WTC11 (cell line): ENCODE results near the gene BCAM. TPM values are rescaled to one million over a fixed set of nuclear protein-coding genes. Genes with fewer than 3 reads are reported as not detected.
A peak's percentile ranks its signal among the peaks of the same experiment; 100 is the strongest.

ENCODE experiments used
- ATAC-seq: fragments of 200-7000 bp; cut with Tn5 transposase; 2 replicates; pipeline ENCODE4 v1.10.0; 2021; ENCODE audit warnings: mild to moderate bottlenecking, moderate library complexity
- CTCF ChIA-PET: fragments of 300-600 bp; sonication (Branson Sonifier 250); formaldehyde crosslinking; loops from one replicate; lab custom pipeline; 2021; ENCODE audit warnings: antibody characterized with exemption; lab: Charles Lee
- POLR2A ChIA-PET: fragments of 350-600 bp; sonication (Branson Sonifier 250); formaldehyde crosslinking; loops from one replicate; lab custom pipeline; 2021; ENCODE audit warnings: antibody characterized with exemption; lab: Charles Lee
- DNase-seq: peaks from one replicate; pipeline ENCODE4 v3.0.0; 2021; ENCODE audit warnings: low spot score
- H3K27ac Mint-ChIP-seq: 2 replicates; pipeline ENCODE4 v1.8.0; 2021; ENCODE audit warnings: mixed read lengths
- H3K27me3 Mint-ChIP-seq: 2 replicates; pipeline ENCODE4 v1.8.0; 2021; ENCODE audit warnings: low read depth, mild to moderate bottlenecking, moderate library complexity, mixed read lengths
- H3K36me3 Mint-ChIP-seq: 2 replicates; pipeline ENCODE4 v1.8.0; 2021; ENCODE audit warnings: mixed read lengths
- H3K4me1 Mint-ChIP-seq: 2 replicates; pipeline ENCODE4 v1.8.0; 2022; ENCODE audit warnings: mixed read lengths
- H3K4me3 Mint-ChIP-seq: 2 replicates; pipeline ENCODE4 v1.8.0; 2021; ENCODE audit warnings: mild to moderate bottlenecking, moderate library complexity, mixed read lengths
- H3K9me3 Mint-ChIP-seq: 2 replicates; pipeline ENCODE4 v1.8.0; 2021; ENCODE audit warnings: mixed read lengths
- E2F1 ChIP-seq: sonication (generic); formaldehyde crosslinking; IDR thresholded peaks from 2 replicates; pipeline ENCODE4 v1.8.0; 2022; ENCODE audit warnings: mild to moderate bottlenecking, missing genetic modification reagents
- ELF4 ChIP-seq: sonication (generic); formaldehyde crosslinking; IDR thresholded peaks from 2 replicates; pipeline ENCODE4 v1.8.1; 2022; ENCODE audit warnings: low read depth, mild to moderate bottlenecking, moderate library complexity, missing genetic modification reagents
- GTF2I ChIP-seq: fragments of 250-450 bp; sonication (Bioruptor Pico); conservative IDR thresholded peaks from 2 replicates; pipeline ENCODE4 v1.4.0; 2021; ENCODE audit warnings: mild to moderate bottlenecking
- HMGXB4 ChIP-seq: sonication (generic); formaldehyde crosslinking; IDR thresholded peaks from 2 replicates; pipeline ENCODE4 v1.8.1; 2023; ENCODE audit warnings: mild to moderate bottlenecking, moderate library complexity, missing genetic modification reagents
- MXD4 ChIP-seq: fragments of 250-450 bp; sonication (Bioruptor Pico); IDR thresholded peaks from 2 replicates; pipeline ENCODE4 v1.8.0; 2021; ENCODE audit warnings: mild to moderate bottlenecking, moderate library complexity, borderline replicate concordance
- NFYB ChIP-seq: sonication (generic); formaldehyde crosslinking; conservative IDR thresholded peaks from 2 replicates; pipeline ENCODE4 v1.8.0; 2022; ENCODE audit warnings: low read depth, missing genetic modification reagents
- NR2C2 ChIP-seq: sonication (generic); formaldehyde crosslinking; IDR thresholded peaks from 2 replicates; pipeline ENCODE4 v1.8.0; 2022; ENCODE audit warnings: mild to moderate bottlenecking, missing genetic modification reagents
- RELA ChIP-seq: sonication (generic); formaldehyde crosslinking; IDR thresholded peaks from 2 replicates; pipeline ENCODE4 v1.8.1; 2022; ENCODE audit warnings: missing genetic modification reagents, mild to moderate bottlenecking, borderline replicate concordance
- STAT6 ChIP-seq: sonication (generic); formaldehyde crosslinking; conservative IDR thresholded peaks from 2 replicates; pipeline ENCODE4 v1.8.1; 2023; ENCODE audit warnings: mild to moderate bottlenecking, low read depth, missing genetic modification reagents, moderate library complexity
- TEAD4 ChIP-seq: sonication (generic); formaldehyde crosslinking; IDR thresholded peaks from 2 replicates; pipeline ENCODE4 v1.8.0; 2022; ENCODE audit warnings: mild to moderate bottlenecking, missing genetic modification reagents
- ZBTB43 ChIP-seq: sonication (generic); formaldehyde crosslinking; IDR thresholded peaks from 2 replicates; pipeline ENCODE4 v1.8.1; 2023; ENCODE audit warnings: mild to moderate bottlenecking, missing genetic modification reagents
- ZNF263 ChIP-seq: sonication (generic); formaldehyde crosslinking; IDR thresholded peaks from 2 replicates; pipeline ENCODE4 v1.8.1; 2022; ENCODE audit warnings: low read depth, mild to moderate bottlenecking, moderate library complexity, missing genetic modification reagents
- ZNF425 ChIP-seq: fragments of 250-450 bp; sonication (Bioruptor Pico); conservative IDR thresholded peaks from 2 replicates; pipeline ENCODE4 v1.9.0; 2021; ENCODE audit warnings: mild to moderate bottlenecking
- ZNF532 ChIP-seq: fragments of 250-450 bp; sonication (Bioruptor Pico); IDR thresholded peaks from 2 replicates; pipeline ENCODE4 v1.9.0; 2021; ENCODE audit warnings: mild to moderate bottlenecking, borderline replicate concordance
- total RNA-seq: library from RNA; stranded (reverse); gene quantifications from 3 replicates; pipeline ENCODE4 v1.2.3, GENCODE V29; 2021

BCAM gene
- total RNA-seq, 1 experiment from 2014 or later = 73.1 TPM

- no peak for DNase-seq
- POLR2A ChIA-PET = no interaction called here
- Mint-ChIP-seq H3K27me3 (no peaks in the 10 kb centered on the region), H3K27ac (peak overlapping the region; percentile 70; the same call in 1 of the 2 replicates)
- TF ChIP-seq E2F1 (no peak), HMGXB4 (CRISPR knock-in tag) (no peak), TEAD4 (CRISPR knock-in tag) (no peak), ZNF425 (CRISPR knock-in tag) (no peak), NFYB (CRISPR knock-in tag) (no peak), MXD4 (CRISPR knock-in tag) (no peak), ZNF532 (CRISPR knock-in tag) (no peak), NR2C2 (no peak), STAT6 (CRISPR knock-in tag) (no peak), ZBTB43 (CRISPR knock-in tag) (no peak), ZNF263 (no peak), ELF4 (no peak), GTF2I (CRISPR knock-in tag) (no peak), RELA (CRISPR knock-in tag) (no peak)
- TF ChIP-seq, all 79 proteins: peak for 0
- Mint-ChIP-seq H3K4me1 (no peaks in the 10 kb centered on the region), H3K36me3 (peaks cover 65% of the 10 kb centered on the region), H3K4me3 (no peak overlapping the region), H3K9me3 (peaks cover 12% of the 10 kb centered on the region)
- CTCF ChIA-PET = no interaction called here
- no peak for ATAC-seq
Observed at GRCh38 chr19:44865196-44865767, 56.4 kb downstream of the BCAM start.
